A549 (cell line): ENCODE results near the gene IL1RAP.

Experiments used
- CTCF ChIP-seq: fragments of >200 bp; sonication (Bioruptor Twin); formaldehyde crosslinking; IDR thresholded peaks from 3 replicates; pipeline ENCODE4 v1.5.1; 2016
- HDAC2 ChIP-seq: fragments of 200-600 bp; sonication (generic); IDR thresholded peaks from 2 replicates; pipeline ENCODE4 v1.6.1; 2016
- HOXA7 ChIP-seq: fragments of 250-450 bp; sonication (Bioruptor Pico); IDR thresholded peaks from 2 replicates; pipeline ENCODE4 v1.5.0; 2020; ENCODE audit warnings: mild to moderate bottlenecking, moderate library complexity
- JUNB ChIP-seq: fragments of >200 bp; sonication (Bioruptor Twin); formaldehyde crosslinking; IDR thresholded peaks from 2 replicates; pipeline ENCODE4 v1.6.1; 2016
- POLR2A ChIP-seq: IDR thresholded peaks from 2 replicates; pipeline ENCODE4 v1.6.1; 2012; ENCODE audit warnings: mild to moderate bottlenecking, low read length
- RAD21 ChIP-seq, 2 experiments: fragments of >200 bp in 1 of 2; sonication (Bioruptor Twin) in 1 of 2; formaldehyde crosslinking in 1 of 2; IDR thresholded peaks in 1 of 2; conservative IDR thresholded peaks in 1 of 2; 2 replicates in 1 of 2; 3 replicates in 1 of 2; pipeline ENCODE4 v1.6.1; 2012 to 2018; ENCODE audit warnings: inconsistent platforms in 1 of 2
- REST ChIP-seq: fragments of 200-600 bp; sonication (generic); IDR thresholded peaks from 2 replicates; pipeline ENCODE4 v1.6.1; 2016; ENCODE audit warnings: antibody characterized with exemption, mild to moderate bottlenecking, moderate library complexity
- RFX5 ChIP-seq: fragments of 450-650 bp; IDR thresholded peaks from 2 replicates; pipeline ENCODE4 v1.7.1; 2014; ENCODE audit warnings: antibody characterized with exemption, mild to moderate bottlenecking, moderate library complexity

DNA sequence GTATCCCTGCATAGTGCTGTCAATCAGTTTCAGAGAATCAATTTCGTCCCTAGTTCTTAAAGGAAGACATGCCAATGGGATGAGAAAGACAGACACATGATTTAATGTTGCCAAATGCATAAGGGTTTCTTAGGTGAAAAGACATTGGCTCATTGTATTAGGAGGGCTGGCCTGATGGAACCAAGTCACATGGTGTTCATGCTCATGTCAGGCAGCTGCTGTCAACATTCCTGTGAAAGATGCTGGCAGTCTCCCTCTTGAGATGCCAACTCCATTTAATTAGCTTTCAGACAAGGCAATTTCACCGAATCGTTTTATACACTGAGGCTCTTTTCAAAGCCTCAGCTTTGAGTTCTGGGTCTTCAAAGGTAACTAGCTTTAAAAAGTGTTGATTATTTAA lies 16.1 kb upstream of the IL1RAP start:
- TF ChIP-seq CTCF = no peak
- TF ChIP-seq HDAC2 = no peak
- TF ChIP-seq RAD21 (conservative IDR thresholded peaks at IDR 0.05 in 1 of 2, IDR thresholded peaks at IDR 0.05 in 1 of 2) = no peak
- no peak for TF ChIP-seq JUNB
- TF ChIP-seq REST = no peak
- TF ChIP-seq POLR2A = no peak
- no peak for TF ChIP-seq RFX5
- TF ChIP-seq HOXA7 = no peak
